CD4-positive, alpha-beta T cell treated with Interleukin-21 for 1 hour (primary cell): ENCODE measurements around the gene TMCC3.
"Not testable (repeated sequence)": the region's sequence is repeated elsewhere in the genome, so short reads cannot be mapped to it uniquely, and the experiment has no call there.

Experiments
- DNase-seq: peaks from one replicate; pipeline ENCODE4 v3.0.0-alpha.2; 2020

The TMCC3 gene

GRCh38 chr12:94631058-94631457 is 19.3 kb downstream of the TMCC3 start:
- no peak for DNase-seq

DNA sequence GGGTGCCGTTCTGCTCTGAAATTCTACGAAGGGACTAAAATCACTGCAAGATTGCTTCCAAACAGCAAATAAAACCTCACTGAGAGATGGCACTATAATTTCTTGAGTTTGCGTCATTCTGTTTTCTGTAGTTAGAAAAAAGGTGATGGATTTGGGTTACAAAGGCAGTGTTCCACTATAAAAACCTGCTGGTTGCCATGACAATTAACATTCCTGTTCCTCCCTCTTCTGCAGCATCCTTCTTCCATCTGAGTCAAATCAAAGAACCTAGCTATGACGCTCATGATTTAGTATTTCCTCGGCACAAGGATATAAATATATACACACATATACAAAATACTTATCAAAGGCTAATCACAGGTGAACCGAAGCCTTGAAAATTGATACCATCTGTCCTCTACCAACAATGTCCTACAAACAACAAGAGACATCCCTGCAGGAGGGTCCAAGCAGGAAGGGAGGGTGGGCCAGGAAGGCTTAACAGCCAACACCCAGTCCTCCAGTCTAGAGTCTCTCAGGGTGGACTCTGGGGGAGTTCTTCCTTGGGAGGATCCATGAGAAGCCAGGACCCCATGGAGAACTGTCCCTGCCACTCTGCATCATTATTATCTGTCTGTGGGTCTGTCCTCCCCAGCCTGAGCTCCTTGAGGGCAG is 21.4 kb downstream of the TMCC3 start:
- DNase-seq, result no peak

GRCh38 chr12:94628369-94628768 is 22.0 kb downstream of the TMCC3 start:
- DNase-seq, result no peak

DNA sequence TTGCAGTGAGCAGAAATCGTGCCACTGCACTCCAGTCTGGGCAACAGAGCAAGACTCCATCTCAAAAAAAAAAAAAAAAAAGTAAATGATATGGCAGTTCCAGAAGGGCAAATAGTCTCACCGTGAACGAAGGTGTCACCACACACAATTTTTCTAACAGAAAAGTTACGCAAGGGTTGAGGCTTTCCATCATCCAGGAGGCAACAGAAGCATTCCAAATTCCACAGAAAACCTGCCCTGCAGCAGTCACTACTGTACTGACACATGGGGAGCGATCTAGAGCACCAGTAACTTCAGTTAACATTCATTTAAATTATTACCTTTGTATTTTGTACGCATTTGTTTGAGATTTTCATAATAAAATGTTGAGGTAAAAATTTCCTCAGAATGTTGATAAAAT is 24.8 kb downstream of the TMCC3 start:
- no peak for DNase-seq

GRCh38 chr12:94623161-94623920 is 27.0 kb downstream of the TMCC3 start:
- no peak for DNase-seq

DNA sequence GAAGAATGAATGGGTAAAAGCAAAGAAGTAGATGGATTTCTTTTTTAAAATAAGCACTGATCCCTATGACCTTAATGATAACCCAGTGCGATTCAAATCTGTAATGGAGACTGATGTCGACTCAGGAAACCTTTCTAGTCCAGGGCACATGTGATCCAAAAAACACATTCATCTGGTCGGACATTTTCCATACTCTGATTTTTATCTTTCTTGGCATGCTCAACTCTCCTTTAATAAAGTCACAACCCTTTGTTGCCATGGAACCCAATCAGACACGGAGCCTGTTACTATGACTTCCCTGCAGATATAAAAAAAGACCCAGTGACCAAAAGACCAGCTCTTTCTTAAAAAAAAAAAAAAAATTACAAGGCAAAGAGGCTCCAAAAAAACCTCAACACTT is 27.9 kb downstream of the TMCC3 start:
- DNase-seq, result no peak

DNA sequence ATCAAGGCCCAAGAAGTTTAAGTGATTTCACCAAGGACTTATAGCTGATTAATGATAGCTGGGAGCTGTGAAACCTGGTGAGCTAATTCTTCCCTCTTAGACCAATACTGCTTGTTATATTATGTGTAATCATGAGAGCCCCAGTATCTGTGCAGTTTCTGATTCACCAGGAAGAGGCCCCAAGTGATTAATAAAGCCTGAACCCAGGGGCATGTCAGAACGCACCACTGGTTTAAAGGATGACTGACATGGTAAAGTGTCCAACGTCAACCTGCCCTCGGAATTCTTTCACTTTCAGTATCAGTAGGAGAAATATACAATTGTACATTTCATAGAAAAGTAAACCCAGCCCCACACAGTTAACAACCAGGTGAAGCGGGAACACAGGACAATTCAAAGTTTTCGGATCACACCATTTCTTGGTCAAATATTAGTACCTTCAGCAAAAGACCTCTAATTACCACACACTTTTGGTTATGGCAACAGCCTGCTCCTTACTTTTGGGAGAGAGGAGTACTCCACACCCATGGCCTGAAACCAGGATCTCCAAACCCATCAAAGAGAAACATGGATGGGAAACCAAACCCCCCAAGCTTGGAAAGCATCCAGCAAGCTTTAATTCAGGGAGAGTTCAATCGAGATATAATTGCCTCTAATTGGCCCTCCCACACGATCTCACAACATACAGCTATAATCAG is 28.5 kb downstream of the TMCC3 start:
- peak; percentile 51 for DNase-seq

GRCh38 chr12:94620621-94621020 is 29.7 kb downstream of the TMCC3 start:
- no peak for DNase-seq

DNA sequence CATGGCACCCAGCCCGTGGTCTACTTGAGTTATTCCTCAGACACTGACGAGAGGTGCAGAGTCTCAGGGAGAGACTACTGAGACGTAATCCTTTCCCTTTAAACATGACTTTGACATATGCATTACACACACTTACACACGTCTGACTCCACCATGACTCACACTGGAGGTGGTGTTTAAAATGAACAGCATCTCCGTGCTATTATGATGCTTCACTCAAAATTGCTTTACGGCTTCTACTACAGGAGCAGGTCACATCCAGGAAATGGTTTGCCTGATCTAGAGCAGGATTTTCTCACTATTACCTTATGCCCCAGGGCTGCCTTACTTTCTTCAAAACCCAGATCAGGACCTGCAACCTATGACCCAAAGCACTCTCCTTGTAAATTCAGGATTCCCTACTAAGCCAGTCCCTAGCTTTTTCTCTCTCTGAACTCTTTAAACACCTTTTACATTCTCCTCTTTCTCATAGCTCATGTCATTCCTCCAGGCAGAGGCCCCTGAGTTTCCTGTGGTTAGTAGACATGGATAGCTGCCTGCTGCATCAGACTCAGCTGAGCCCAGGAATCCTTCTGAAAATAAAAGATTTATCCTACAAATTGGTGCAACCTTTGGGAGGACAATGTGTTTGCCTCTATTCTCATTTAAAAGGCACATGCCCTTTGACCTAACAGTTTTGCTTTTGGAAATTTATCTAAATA is 31.2 kb downstream of the TMCC3 start:
- no peak for DNase-seq

DNA sequence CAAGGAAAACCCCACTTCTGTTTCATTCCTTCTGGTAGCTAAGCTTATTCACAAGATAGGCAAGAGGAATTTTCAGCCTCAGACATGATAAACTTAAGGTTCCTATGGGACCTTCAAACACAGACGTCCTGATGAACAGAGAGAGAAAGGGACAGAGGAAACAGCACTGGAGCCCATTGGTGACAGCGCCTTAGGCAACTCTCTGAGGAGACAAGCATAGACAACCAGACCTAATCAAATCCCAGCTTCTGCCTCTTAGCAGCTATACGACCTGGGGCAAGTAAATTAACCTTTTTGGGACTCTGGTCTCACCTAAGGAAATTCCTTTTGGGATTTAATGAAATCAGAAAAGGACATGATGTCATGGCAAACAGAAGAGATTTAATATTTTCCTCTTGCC is 33.3 kb downstream of the TMCC3 start:
- DNase-seq, result no peak

GRCh38 chr12:94616203-94616729 is 34.1 kb downstream of the TMCC3 start:
- DNase-seq, result no peak

- DNase-seq, result no peak
Measured at GRCh38 chr12:94615260-94616181, 34.8 kb downstream of the TMCC3 start.

DNA sequence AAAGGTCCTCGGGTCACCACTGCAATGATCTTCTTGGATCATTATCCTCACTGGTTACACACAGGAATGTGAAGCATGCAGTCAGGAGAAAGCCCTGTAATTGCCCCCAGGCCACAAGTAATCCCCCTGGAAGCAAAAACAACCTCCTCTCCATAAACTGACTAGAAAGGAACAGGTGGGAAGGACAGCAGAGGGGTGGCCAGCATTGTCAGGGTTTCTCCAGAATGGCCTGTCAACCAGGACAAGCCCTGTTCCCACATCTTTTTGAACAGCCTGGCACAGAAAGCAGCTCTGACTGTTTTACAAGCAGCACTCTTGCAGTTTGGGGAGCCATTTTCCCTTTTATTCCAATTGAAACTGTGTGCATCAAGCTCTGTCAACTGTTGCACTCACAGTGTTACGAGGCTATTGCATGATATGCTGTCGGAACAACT is 36.1 kb downstream of the TMCC3 start:
- no peak for DNase-seq

DNA sequence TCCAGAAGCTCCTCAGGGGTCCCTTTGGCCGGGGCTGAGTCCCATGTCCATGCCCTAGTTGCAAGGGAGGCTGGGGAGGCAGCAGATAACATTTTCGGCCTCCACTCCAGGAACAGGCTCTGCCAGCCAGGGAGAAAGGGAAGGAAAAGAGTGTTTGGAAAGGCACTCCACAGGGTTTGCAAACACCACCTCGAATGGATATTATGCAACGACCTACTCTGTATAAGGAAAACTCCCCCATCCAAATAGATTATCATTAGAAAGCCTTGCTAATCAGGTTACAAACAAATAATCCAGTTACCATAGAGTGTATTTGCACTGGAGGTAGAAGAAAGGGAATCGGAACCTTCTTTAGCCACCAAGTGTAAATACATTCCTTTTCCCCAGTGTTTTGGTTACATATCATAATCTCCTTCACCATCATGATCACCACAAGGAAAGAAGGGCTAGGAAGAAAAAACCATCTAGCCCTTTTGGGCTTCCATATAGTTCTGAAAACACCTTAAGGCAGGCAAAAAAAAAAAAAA is 40.4 kb downstream of the TMCC3 start:
- no peak for DNase-seq

DNA sequence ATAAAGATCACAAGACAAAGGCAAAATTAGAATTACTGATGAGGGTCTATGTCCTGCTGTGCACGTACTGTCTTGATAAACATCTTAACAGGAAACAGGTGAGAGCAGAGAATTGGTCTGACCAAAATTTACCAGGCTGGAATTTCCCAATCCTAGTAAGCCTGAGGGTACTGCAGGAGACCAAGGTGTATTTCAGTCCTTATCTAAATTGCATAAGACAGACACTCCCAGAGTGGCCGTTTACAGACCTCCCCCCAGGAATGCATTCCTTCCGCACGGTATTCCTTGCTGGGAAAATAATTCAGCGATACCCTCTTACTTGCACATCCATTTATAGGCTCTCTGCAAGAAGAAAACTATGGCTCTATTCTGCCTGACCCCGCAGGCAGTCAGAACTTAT is 43.5 kb downstream of the TMCC3 start:
- not testable (repeated sequence) for DNase-seq

- no peak for DNase-seq
Measured at GRCh38 chr12:94604366-94604698, 46.0 kb downstream of the TMCC3 start.

DNA sequence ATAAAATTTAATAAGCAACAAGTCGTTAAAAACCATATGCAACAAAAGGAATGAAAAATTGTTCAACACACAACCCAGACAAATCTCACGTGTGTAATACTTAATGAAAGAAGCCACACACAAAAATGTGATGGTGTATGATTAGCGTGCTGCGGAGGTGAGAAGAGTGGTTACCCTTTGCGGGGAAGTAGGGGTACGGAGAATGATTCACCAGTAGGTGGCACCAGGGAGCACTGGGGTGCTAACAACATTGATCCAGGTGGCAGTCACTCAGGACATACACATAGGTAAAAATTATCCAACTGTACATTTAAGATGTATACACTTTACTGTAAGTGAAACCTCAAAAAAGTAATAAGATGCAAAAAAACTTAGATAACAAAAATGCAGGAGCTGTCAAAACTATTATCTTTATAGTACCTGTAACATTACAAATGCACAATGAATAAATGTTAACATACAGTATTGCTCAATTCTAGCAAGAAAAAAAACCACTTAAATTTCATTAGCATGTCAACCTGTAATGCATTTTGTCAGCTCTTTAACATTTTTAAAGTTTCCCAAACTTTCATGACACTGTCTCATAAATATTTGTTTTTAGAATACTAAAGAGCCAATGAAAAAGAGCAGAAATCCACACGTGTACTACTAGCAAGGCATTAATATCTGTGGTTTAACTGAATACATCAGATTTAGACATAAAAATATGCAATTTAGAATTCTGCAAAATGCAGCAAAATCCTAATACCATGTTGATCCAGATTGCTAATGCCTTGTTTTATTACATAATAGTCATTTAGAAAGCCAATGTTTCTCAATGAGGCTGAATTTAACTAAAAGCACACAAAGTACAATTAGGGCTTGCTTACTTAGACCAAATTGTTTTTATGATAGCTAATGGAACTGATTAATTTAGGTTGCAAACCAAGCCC is 46.7 kb downstream of the TMCC3 start:
- DNase-seq, result peak; percentile 64

DNA sequence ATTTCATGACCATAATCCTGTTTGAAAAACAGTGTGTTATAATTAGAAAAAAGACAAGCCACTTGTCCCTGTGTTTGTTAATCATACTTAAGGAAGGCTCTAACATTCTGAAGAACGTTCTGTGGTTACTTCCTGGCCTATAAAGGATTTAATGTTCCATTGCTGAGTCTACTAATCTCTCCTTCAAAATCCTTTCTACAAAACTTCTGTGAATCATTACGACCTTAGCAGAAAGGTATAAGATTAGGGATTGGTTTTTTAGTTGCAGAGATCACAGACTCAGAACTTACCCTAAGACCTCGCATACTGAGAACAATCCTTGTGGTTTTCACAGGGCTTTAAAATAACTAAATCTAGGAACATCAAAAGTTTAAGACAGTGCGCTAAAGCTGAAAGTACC is 48.3 kb downstream of the TMCC3 start:
- DNase-seq, result no peak

GRCh38 chr12:94601307-94601706 is 49.0 kb downstream of the TMCC3 start:
- DNase-seq, result not testable (repeated sequence)

DNA sequence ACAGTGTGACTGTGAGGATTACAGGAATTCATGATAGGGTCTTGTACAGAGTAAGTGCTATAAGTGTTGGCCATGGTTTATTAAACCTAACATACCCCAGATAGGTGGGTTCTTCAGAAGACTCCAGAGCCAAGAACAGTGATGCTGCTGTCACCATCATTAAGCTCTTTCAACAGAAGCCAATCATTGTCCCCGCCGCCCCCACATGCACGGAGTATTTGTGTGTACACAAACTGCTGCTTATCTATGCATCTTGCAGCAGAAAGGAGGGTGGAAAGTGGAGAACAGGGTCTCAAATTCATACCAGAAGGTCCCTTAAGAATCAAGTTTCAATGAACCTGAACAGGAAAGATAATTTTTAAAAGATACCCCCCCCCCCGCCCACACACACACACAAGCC is 51.2 kb downstream of the TMCC3 start:
- DNase-seq, result no peak

- no peak for DNase-seq
Measured at GRCh38 chr12:94597268-94597667, 53.1 kb downstream of the TMCC3 start.
